KMS-11 (cell line): Measurements from ENCODE around the gene HLA-DPA1.

ENCODE experiments used
- H2AFZ ChIP-seq: fragments of 200-600 bp; sonication (generic); 2 replicates; pipeline ENCODE4 v1.6.1; 2016; ENCODE audit warnings: antibody characterized with exemption, mixed run types, low read depth
- H3K27ac ChIP-seq: fragments of 200-600 bp; sonication (generic); 2 replicates; pipeline ENCODE4 v1.6.1; 2016; ENCODE audit warnings: mild to moderate bottlenecking, mixed run types
- H3K27me3 ChIP-seq: fragments of 200-600 bp; sonication (generic); 2 replicates; pipeline ENCODE4 v1.6.1; 2017; ENCODE audit warnings: mild to moderate bottlenecking, low read depth, mixed run types, moderate library complexity; ENCODE audit not compliant: insufficient read depth
- H3K36me3 ChIP-seq: fragments of 200-600 bp; sonication (generic); 2 replicates; pipeline ENCODE4 v1.6.1; 2017; ENCODE audit warnings: mild to moderate bottlenecking, mixed run types; ENCODE audit not compliant: insufficient read depth
- H3K4me1 ChIP-seq: fragments of 200-600 bp; sonication (generic); 2 replicates; pipeline ENCODE4 v1.6.1; 2016; ENCODE audit warnings: mild to moderate bottlenecking, low read depth, mixed run types; ENCODE audit not compliant: poor library complexity, severe bottlenecking
- H3K4me2 ChIP-seq: fragments of 200-600 bp; sonication (generic); 2 replicates; pipeline ENCODE4 v1.7.0; 2016; ENCODE audit warnings: mild to moderate bottlenecking, mixed run types
- H3K4me3 ChIP-seq: fragments of 200-600 bp; sonication (generic); IDR thresholded peaks from 2 replicates; pipeline ENCODE4 v1.6.1; 2017; ENCODE audit warnings: low read depth, low read length, mixed read lengths; ENCODE audit not compliant: insufficient read depth
- H3K79me2 ChIP-seq: fragments of 200-600 bp; sonication (generic); 2 replicates; pipeline ENCODE4 v1.6.1; 2016; ENCODE audit warnings: low read depth, mixed run types; ENCODE audit not compliant: insufficient read depth
- H3K9ac ChIP-seq: fragments of 200-600 bp; sonication (generic); 2 replicates; pipeline ENCODE4 v1.6.1; 2016; ENCODE audit warnings: mild to moderate bottlenecking, mixed run types
- H4K20me1 ChIP-seq: fragments of 200-600 bp; sonication (generic); 2 replicates; pipeline ENCODE4 v1.6.1; 2016; ENCODE audit warnings: mild to moderate bottlenecking, mixed run types; ENCODE audit not compliant: insufficient read depth
- CTCF ChIP-seq: fragments of 200-600 bp; sonication (generic); conservative IDR thresholded peaks from 2 replicates; pipeline ENCODE4 v1.6.1; 2017; ENCODE audit warnings: low read depth, mild to moderate bottlenecking, antibody characterized with exemption, low read length, moderate library complexity, mixed read lengths

The HLA-DPA1 gene

GRCh38 chr6:33073431-33073871, at the start of gene HLA-DPA1:
TSS of gene HLA-DPA1 (minus strand) at chr6:33073649.
- Histone ChIP-seq H2AFZ (peak within 1 kb of the TSS; percentile 16; the same call in 1 of the 2 replicates), H3K27me3 (no peaks in the 10 kb centered on the region), H3K79me2 (no peaks in the 10 kb centered on the region), H3K27ac (no peak within 1 kb of the TSS), H3K36me3 (no peaks in the 10 kb centered on the region), H3K4me2 (peak within 1 kb of the TSS; percentile 14), H3K4me1 (peaks cover 23% of the 10 kb centered on the region), H4K20me1 (no peaks in the 10 kb centered on the region), H3K9ac (no peak within 1 kb of the TSS), H3K4me3 (no peak within 1 kb of the TSS)
- no peak for TF ChIP-seq CTCF

- Histone ChIP-seq H3K4me1 (no peaks in the 10 kb centered on the region), H3K36me3 (no peaks in the 10 kb centered on the region), H3K27me3 (no peaks in the 10 kb centered on the region; the same call in 1 of the 2 replicates), H3K4me2 (no peak overlapping the region), H3K79me2 (no peaks in the 10 kb centered on the region), H3K9ac (no peak overlapping the region), H4K20me1 (no peaks in the 10 kb centered on the region), H3K4me3 (no peak overlapping the region), H3K27ac (no peak overlapping the region), H2AFZ (no peak overlapping the region)
- no peak for TF ChIP-seq CTCF
These were observed 49.7 kb upstream of the HLA-DPA1 start for GRCh38 chr6:33123181-33123580.

GRCh38 chr6:33120001-33120400, 46.6 kb upstream of the HLA-DPA1 start:
- H3K9ac ChIP-seq, result no peak overlapping the region
- no peaks in the 10 kb centered on the region; the same call in 1 of the 2 replicates for H3K27me3 ChIP-seq
- no peak overlapping the region for H2AFZ ChIP-seq
- H3K36me3 ChIP-seq, result no peaks in the 10 kb centered on the region
- no peak overlapping the region for H3K27ac ChIP-seq
- no peaks in the 10 kb centered on the region for H3K79me2 ChIP-seq
- no peak overlapping the region for H3K4me3 ChIP-seq
- H3K4me2 ChIP-seq, result no peak overlapping the region
- no peaks in the 10 kb centered on the region for H4K20me1 ChIP-seq
- TF ChIP-seq CTCF, result no peak
- H3K4me1 ChIP-seq, result no peaks in the 10 kb centered on the region

GRCh38 chr6:33118525-33119123, 45.2 kb upstream of the HLA-DPA1 start:
- Histone ChIP-seq H3K79me2 (no peaks in the 10 kb centered on the region), H3K36me3 (no peaks in the 10 kb centered on the region), H3K4me3 (no peak overlapping the region), H3K27me3 (no peaks in the 10 kb centered on the region; the same call in 1 of the 2 replicates), H3K4me2 (no peak overlapping the region), H3K27ac (no peak overlapping the region), H3K9ac (no peak overlapping the region), H4K20me1 (no peaks in the 10 kb centered on the region), H3K4me1 (no peaks in the 10 kb centered on the region), H2AFZ (no peak overlapping the region)
- peak; percentile 83 for TF ChIP-seq CTCF
